NCI-H510A treated with DMSO at 0.1 percent for 48 hours (cell line): ENCODE data around the gene TGFB1.
A peak's percentile ranks its signal among the peaks of the same experiment; 100 is the strongest.

Source experiments
- DNase-seq: peaks from one replicate; lab custom pipeline; 2025; lab: John Stamatoyannopoulos, UW

TGFB1 gene

GRCh38 chr19:41341669-41342490, 11.8 kb downstream of the TGFB1 start:
- peak; percentile 27 for DNase-seq

- DNase-seq, result no peak
These were observed 13.8 kb downstream of the TGFB1 start for GRCh38 chr19:41339936-41340335.

GRCh38 chr19:41335467-41335866, 18.3 kb downstream of the TGFB1 start:
- no peak for DNase-seq

- DNase-seq, result no peak
These were observed 18.9 kb downstream of the TGFB1 start for GRCh38 chr19:41334793-41335192.

GRCh38 chr19:41332468-41332867, 21.3 kb downstream of the TGFB1 start:
- no peak for DNase-seq

GRCh38 chr19:41332000-41332399, 21.7 kb downstream of the TGFB1 start:
- no peak for DNase-seq

- no peak for DNase-seq
These were observed 22.6 kb downstream of the TGFB1 start for GRCh38 chr19:41330946-41331678.

- DNase-seq, result no peak
These were observed 23.2 kb downstream of the TGFB1 start for GRCh38 chr19:41330481-41330880.

- DNase-seq, result no peak
These were observed 24.9 kb downstream of the TGFB1 start for GRCh38 chr19:41328842-41329225.

GRCh38 chr19:41328157-41328841, 25.4 kb downstream of the TGFB1 start:
- no peak for DNase-seq

GRCh38 chr19:41327576-41328156, 26.1 kb downstream of the TGFB1 start:
- DNase-seq, result peak; percentile 19

- DNase-seq, result no peak
These were observed 26.6 kb downstream of the TGFB1 start for GRCh38 chr19:41327076-41327575.

GRCh38 chr19:41325947-41326706, 27.6 kb downstream of the TGFB1 start:
- DNase-seq, result no peak

- DNase-seq, result no peak
These were observed 28.1 kb downstream of the TGFB1 start for GRCh38 chr19:41325640-41325946.

- no peak for DNase-seq
These were observed 28.6 kb downstream of the TGFB1 start for GRCh38 chr19:41324921-41325639.

GRCh38 chr19:41324231-41324702, 29.5 kb downstream of the TGFB1 start:
- DNase-seq, result no peak

GRCh38 chr19:41323430-41324125, 30.1 kb downstream of the TGFB1 start:
- DNase-seq, result no peak

- no peak for DNase-seq
These were observed 30.7 kb downstream of the TGFB1 start for GRCh38 chr19:41323023-41323422.

GRCh38 chr19:41322451-41322850, 31.3 kb downstream of the TGFB1 start:
- no peak for DNase-seq

- no peak for DNase-seq
These were observed 32.0 kb downstream of the TGFB1 start for GRCh38 chr19:41321600-41322270.
